ENCODE data around the gene FAM13B.

FAM13B gene

GRCh38 chr5:137939331-137939730 lies 93.5 kb downstream of the FAM13B start:
- no peak for DNase-seq (ENCODE audit: low read depth)
- no peak for TF ChIP-seq CTCF (IDR thresholded peaks at IDR 0.05; ENCODE audit: low read depth, low read length, missing control alignments)
- H3K4me3 ChIP-seq (ENCODE audit: low read depth, low read length), result no peak overlapping the region

GRCh38 chr5:137938751-137939143 lies 94.1 kb downstream of the FAM13B start:
- no peak overlapping the region for H3K4me3 ChIP-seq (ENCODE audit: low read depth, low read length)
- no peak for TF ChIP-seq CTCF (IDR thresholded peaks at IDR 0.05; ENCODE audit: low read depth, low read length, missing control alignments)
- DNase-seq (ENCODE audit: low read depth), result no peak

- H3K4me3 ChIP-seq (ENCODE audit: low read depth, low read length), result no peak overlapping the region
- DNase-seq (ENCODE audit: low read depth), result no peak
- no peak for TF ChIP-seq CTCF (IDR thresholded peaks at IDR 0.05; ENCODE audit: low read depth, low read length, missing control alignments)
Measured at GRCh38 chr5:137937994-137938750, 94.7 kb downstream of the FAM13B start.

GRCh38 chr5:137935694-137936093 lies 97.2 kb downstream of the FAM13B start:
- no peak for DNase-seq (ENCODE audit: low read depth)
- no peak for TF ChIP-seq CTCF (IDR thresholded peaks at IDR 0.05; ENCODE audit: low read depth, low read length, missing control alignments)
- H3K4me3 ChIP-seq (ENCODE audit: low read depth, low read length), result no peak overlapping the region

GRCh38 chr5:137935190-137935589 lies 97.7 kb downstream of the FAM13B start:
- no peak for TF ChIP-seq CTCF (IDR thresholded peaks at IDR 0.05; ENCODE audit: low read depth, low read length, missing control alignments)
- no peak for DNase-seq (ENCODE audit: low read depth)

GRCh38 chr5:137933491-137933911 lies 99.4 kb downstream of the FAM13B start:
- TF ChIP-seq CTCF (IDR thresholded peaks at IDR 0.05; ENCODE audit: low read depth, low read length, missing control alignments), result no peak
- no peak overlapping the region for H3K4me3 ChIP-seq (ENCODE audit: low read depth, low read length)
- DNase-seq (ENCODE audit: low read depth), result no peak

More at GRCh38 chr5:137935190-137935589, 97.7 kb downstream of the FAM13B start:
- H3K4me3 ChIP-seq (ENCODE audit: low read depth, low read length), result no peak overlapping the region

- TF ChIP-seq CTCF (IDR thresholded peaks at IDR 0.05; ENCODE audit: low read depth, low read length, missing control alignments), result no peak
- no peak overlapping the region for H3K4me3 ChIP-seq (ENCODE audit: low read depth, low read length)
- no peak for DNase-seq (ENCODE audit: low read depth)
Measured at GRCh38 chr5:137932800-137933199, 100.1 kb downstream of the FAM13B start.
